Heart left ventricle (tissue), 16 donors: Measurements from ENCODE around the gene PSORS1C1. TPM values are rescaled to one million over a fixed set of nuclear protein-coding genes. Genes with fewer than 3 reads are reported as not detected.

ENCODE experiments used
- ATAC-seq, 4 donors: fragments of 200-7000 bp; cut with Tn5 transposase; one replicate each; pipeline ENCODE4 v1.9.1; 2020 to 2022; ENCODE audit warnings: moderate library complexity in 4 of 4, mild to moderate bottlenecking in 3 of 4, moderate number of reproducible peaks in 1 of 4
- DNase-seq, 5 donors: peaks; one replicate each; pipeline ENCODE4 v3.0.0-alpha.2; 2020
- H3K27ac ChIP-seq, 12 donors: fragments of 200-600 bp; sonication (generic) in 4 of 12; one replicate each; pipeline versions ENCODE4 v1.5.0 to v1.8.0; 2016 to 2022; ENCODE audit warnings: mild to moderate bottlenecking in 2 of 12
- H3K27me3 ChIP-seq, 9 donors: fragments of 200-600 bp; sonication (generic) in 2 of 9; one replicate each; pipeline versions ENCODE4 v1.5.1 to v1.8.0; 2016 to 2022; ENCODE audit warnings: mild to moderate bottlenecking in 3 of 9
- H3K36me3 ChIP-seq, 9 donors: fragments of 200-600 bp; sonication (generic) in 2 of 9; one replicate each; pipeline versions ENCODE4 v1.5.0 to v1.8.0; 2018 to 2022; ENCODE audit warnings: mild to moderate bottlenecking in 2 of 9
- H3K4me1 ChIP-seq, 12 donors: fragments of 200-600 bp; sonication (generic) in 4 of 12; one replicate each; pipeline versions ENCODE4 v1.5.0 to v1.8.0; 2016 to 2022; ENCODE audit warnings: mild to moderate bottlenecking in 3 of 12
- H3K4me3 ChIP-seq, 12 donors: fragments of 200-600 bp; sonication (generic) in 4 of 12; one replicate each; pipeline versions ENCODE4 v1.5.0 to v1.8.0; 2017 to 2022; ENCODE audit warnings: mild to moderate bottlenecking in 9 of 12, moderate library complexity in 4 of 12
- H3K9me3 ChIP-seq, 12 donors: fragments of 200-600 bp; sonication (generic) in 4 of 12; one replicate each; pipeline versions ENCODE4 v1.5.0 to v1.8.0; 2016 to 2022; ENCODE audit warnings: mild to moderate bottlenecking in 1 of 12
- CTCF ChIP-seq, 12 donors: fragments of 200-600 bp; sonication (generic) in 4 of 12; IDR thresholded peaks; one replicate each; pipeline versions ENCODE4 v1.5.0 to v1.8.0; 2018 to 2022; ENCODE audit warnings: antibody characterized with exemption in 12 of 12, mild to moderate bottlenecking in 5 of 12
- POLR2A ChIP-seq, 2 donors: fragments of 450-650 bp; IDR thresholded peaks; one replicate each; pipeline ENCODE4 v1.6.1; 2017; ENCODE audit warnings: antibody characterized with exemption in 2 of 2, mild to moderate bottlenecking in 2 of 2, moderate library complexity in 2 of 2
- WGBS, 4 donors: extraction: QIAGEN DNeasy Blood & Tissue Kit in 2 of 4; methylation state at CpG; one replicate each; pipeline versions ENCODE4 v1.1.5 to v1.1.7; 2013 to 2018; 5-methylcytosine and 5-hydroxymethylcytosine counted together
- intact Hi-C, 10 donors: fragments of 100-400 bp; cut with DNase I; formaldehyde crosslinking; loops; one replicate each; pipeline versions ENCODE4 v1.11.1 to v1.14.2; 2022
- polyA plus RNA-seq, 2 donors: library from polyadenylated mRNA; stranded (reverse); fragments of 200-250 nt; gene quantifications; one replicate each; pipeline ENCODE4 v1.2.3, GENCODE V29; 2013
- total RNA-seq, 9 donors: library from RNA; depleted of rRNA in 2 of 9; stranded (reverse); fragments of >200 nt in 2 of 9; fragmentation: NEBNext Ultra II Directional in 3 of 9; extraction: Animal tissue kit (Norgen Biotek cat#: 25700) in 3 of 9; gene quantifications; one replicate each; pipeline versions ENCODE4 v1.1.0 to v1.2.4, GENCODE V29; 2016 to 2023
- donor health status: ischemic (EF 13 %, LVEDD 7.1; RV severe dilation, severe dysfunction).
- donor health status: healthy with polysubstance abuse.
- donor health status: DM: no; HTN: yes; CAD: no.
- donor health status: DM: no; HTN: no; CAD: no.
- donor health status: ischemic (EF 25% LVEDD 6.9; RV normal size, moderate dysfunction).
- donor health status: ischemic (EF 25% LVEDD 5.7; RV mildly dilated, moderate dysfunction).
- donor health status: healthy.
- donor health status: DM: yes; HTN: yes; CAD: no.
- donor health status: ischemic (EF 35%, LVEDD 5.7; RV mildly dilated, moderate dysfunction).
- donor health status: nonischemic (EF 11% LVEDD 7.7; RV severe dilation, severe dysfunction).
- donor health status: DM: yes; HTN: yes; CAD: no.
- donor health status: PGD.
- donor health status: ischemic (EF 29% LVEDD 5.4; RV normal size, mild dysfunction).
- donor health status: nonischemic (EF 23%, LVEDD 6.1; RV moderate dilation, normal function).

The PSORS1C1 gene
- total and polyA plus RNA-seq, 11 donors = 0.37 to 5.8 (median 2.9) TPM

DNA sequence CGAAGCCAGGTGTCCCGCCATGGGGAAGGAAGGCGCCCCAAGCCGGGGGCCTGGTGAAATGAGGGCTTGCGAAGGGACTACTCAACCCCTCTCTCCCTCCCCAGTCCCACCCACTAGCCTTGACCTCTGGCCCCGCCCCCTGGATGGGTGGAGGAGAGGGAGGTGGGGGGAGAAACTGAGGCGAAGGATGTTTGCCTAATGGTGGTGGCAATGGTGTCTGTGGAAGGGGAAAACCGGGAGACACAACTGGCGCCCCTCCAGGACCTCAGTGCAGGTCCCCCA, 55.9 kb downstream of the PSORS1C1 start, which contains the start of gene POU5F1:
Gene POU5F1 (minus strand): TSS at position 83 of the 282 bp plus-strand sequence. CDS start 62 bp downstream, at position 21.
- Histone ChIP-seq H3K9me3 (no peaks in the 10 kb centered on the region), H3K36me3 (peaks cover 0 to 3% (median 0%) of the 10 kb centered on the region in 9 donors), H3K4me1 (peaks cover 0 to 14% (median 0%) of the 10 kb centered on the region in 12 donors), H3K4me3 (no peak within 1 kb of the TSS), H3K27me3 (no peaks in the 10 kb centered on the region), H3K27ac (no peak within 1 kb of the TSS)
- DNase-seq = no peak
- ATAC-seq = no peak
- no peak for TF ChIP-seq CTCF (IDR thresholded peaks at IDR 0.05)
- TF ChIP-seq POLR2A (IDR thresholded peaks at IDR 0.05) = no peak
- 62 to 80% (median 76%) methylated on average over 4 to 9 of the region's 9 CpGs for WGBS, 4 donors
- intact Hi-C loops = no loop called here

- H3K9me3 ChIP-seq = no peaks in the 10 kb centered on the region
- 91 to 95% (median 92%) methylated on average over 10 of the region's 10 CpGs for WGBS, 4 donors
- peaks cover 0 to 3% (median 0%) of the 10 kb centered on the region in 9 donors for H3K36me3 ChIP-seq
- TF ChIP-seq CTCF (IDR thresholded peaks at IDR 0.05) (no peak), POLR2A (IDR thresholded peaks at IDR 0.05) (no peak)
- H3K27me3 ChIP-seq = no peaks in the 10 kb centered on the region
- no peak overlapping the region for H3K27ac ChIP-seq
- ATAC-seq (no peak), DNase-seq (no peak)
- no peak overlapping the region for H3K4me3 ChIP-seq
- peaks cover 0 to 19% (median 0%) of the 10 kb centered on the region in 12 donors for H3K4me1 ChIP-seq
- intact Hi-C loops = no loop called here
Observed at GRCh38 chr6:31170987-31171671, 56.5 kb downstream of the PSORS1C1 start.

DNA sequence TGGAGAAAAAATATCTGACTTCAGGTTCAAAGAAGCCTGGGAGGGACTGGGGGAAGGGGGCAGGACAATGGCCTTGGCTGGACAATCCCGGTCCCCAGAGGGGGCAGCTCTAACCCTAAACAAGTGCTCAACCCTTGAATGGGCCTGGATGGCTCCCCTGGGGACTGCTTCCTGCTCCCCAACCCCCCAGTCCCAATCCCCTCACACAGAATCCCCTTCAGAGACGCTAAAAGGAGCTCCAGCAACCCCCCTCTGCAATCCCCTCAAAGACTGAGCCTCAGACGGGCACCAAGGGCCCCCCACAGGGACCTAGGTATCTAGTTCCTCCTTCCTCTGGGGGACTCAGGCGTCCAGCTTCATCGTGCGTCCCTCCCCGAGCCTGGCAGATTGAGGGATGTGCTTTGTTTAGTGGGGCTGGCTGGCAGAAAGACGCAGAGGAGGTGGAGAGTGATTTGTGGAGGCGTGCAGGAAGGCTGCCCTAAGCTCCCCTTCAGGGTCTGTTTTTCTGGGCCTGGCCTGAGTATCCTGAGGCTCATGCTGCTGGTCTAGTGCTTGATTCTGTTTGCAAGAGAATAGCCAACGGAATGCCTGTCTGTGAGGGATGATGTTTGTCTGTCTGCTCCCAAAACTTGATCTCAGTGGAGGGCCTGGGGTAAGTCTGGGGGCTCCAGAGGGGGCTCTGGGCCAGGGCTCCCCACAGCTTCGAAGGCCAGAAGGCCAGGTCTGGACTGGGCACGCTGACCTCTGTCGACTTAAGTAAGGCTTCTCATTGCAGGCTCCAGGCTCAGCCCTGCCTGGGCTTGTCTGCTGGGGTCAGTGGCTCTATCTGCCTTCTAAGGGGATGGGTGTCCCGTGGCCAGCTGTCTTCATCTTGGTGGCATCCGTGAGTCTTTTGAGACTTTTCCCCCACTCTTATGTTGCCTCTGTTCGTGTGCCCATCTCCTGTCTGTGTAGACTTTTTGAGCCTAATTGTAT, 57.6 kb downstream of the PSORS1C1 start:
- ATAC-seq (no peak), DNase-seq (no peak)
- Histone ChIP-seq H3K4me1 (peaks cover 0 to 23% (median 0%) of the 10 kb centered on the region in 12 donors), H3K36me3 (peaks cover 0 to 3% (median 0%) of the 10 kb centered on the region in 9 donors), H3K9me3 (no peaks in the 10 kb centered on the region), H3K27me3 (no peaks in the 10 kb centered on the region), H3K27ac (no peak overlapping the region), H3K4me3 (no peak overlapping the region)
- WGBS, 4 donors = 63 to 77% (median 69%) methylated on average over 13 to 16 of the region's 16 CpGs
- TF ChIP-seq POLR2A (IDR thresholded peaks at IDR 0.05) = no peak
- no peak for TF ChIP-seq CTCF (IDR thresholded peaks at IDR 0.05)
- intact Hi-C loops = no loop called here

GRCh38 chr6:31172973-31173384, 58.4 kb downstream of the PSORS1C1 start:
- no peaks in the 10 kb centered on the region for H3K9me3 ChIP-seq
- H3K4me1 ChIP-seq = peaks cover 0 to 23% (median 0%) of the 10 kb centered on the region in 12 donors
- H3K27me3 ChIP-seq = no peaks in the 10 kb centered on the region
- DNase-seq (no peak), ATAC-seq (no peak)
- no peak overlapping the region for H3K27ac ChIP-seq
- 56 to 73% (median 62%) methylated on average over 5 of the region's 5 CpGs for WGBS, 4 donors
- H3K4me3 ChIP-seq = no peak overlapping the region
- TF ChIP-seq POLR2A (IDR thresholded peaks at IDR 0.05) (no peak), CTCF (IDR thresholded peaks at IDR 0.05) (no peak)
- H3K36me3 ChIP-seq = peaks cover 0 to 4% (median 0%) of the 10 kb centered on the region in 9 donors
- intact Hi-C loops = no loop called here
